HG03565 (cell line): ENCODE measurements around the gene ROMO1.
"Not testable (repeated sequence)": the region's sequence is repeated elsewhere in the genome, so short reads cannot be mapped to it uniquely, and the experiment has no call there.

Experiments used
- ATAC-seq: cut with Tn5 transposase; IDR thresholded peaks from one replicate; pipeline ENCODE4 v1.9.1; 2021; ENCODE audit warnings: mild to moderate bottlenecking, moderate library complexity; ENCODE audit not compliant: unreplicated experiment

ROMO1 gene

DNA sequence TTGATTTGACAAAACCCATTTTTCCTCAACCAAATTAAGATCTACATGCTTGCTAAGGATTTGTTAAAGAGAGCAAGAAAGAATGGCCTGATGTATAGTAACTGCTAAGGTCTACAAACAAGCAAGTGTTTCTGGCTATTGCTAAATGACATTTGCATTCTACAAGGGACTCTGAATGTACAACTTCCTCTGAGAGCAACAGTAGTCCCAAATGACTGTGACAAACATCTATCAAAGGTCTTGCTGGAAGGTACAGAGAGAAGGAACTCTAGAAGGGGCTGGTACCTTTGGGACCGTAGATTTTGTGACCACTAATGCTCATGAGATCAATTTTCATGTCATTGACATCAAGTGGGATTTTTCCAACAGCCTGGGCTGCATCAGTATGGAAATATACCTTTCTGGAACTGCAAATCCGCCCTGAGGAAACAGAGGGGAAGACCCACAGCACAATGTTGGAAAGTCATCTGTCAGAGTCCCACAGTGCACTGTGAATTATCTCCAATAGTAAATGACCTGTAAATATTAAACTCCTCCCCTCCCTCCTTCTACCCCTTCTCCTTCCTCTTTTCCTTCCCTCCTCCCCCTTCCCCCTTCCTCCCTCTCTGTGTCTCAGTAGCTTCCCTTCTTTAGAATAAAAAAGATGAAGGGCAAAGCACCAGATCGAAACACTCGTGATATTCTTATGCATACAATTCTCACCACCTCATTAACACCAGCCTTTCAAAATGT, 18.6 kb upstream of the ROMO1 start:
- no peak for ATAC-seq

DNA sequence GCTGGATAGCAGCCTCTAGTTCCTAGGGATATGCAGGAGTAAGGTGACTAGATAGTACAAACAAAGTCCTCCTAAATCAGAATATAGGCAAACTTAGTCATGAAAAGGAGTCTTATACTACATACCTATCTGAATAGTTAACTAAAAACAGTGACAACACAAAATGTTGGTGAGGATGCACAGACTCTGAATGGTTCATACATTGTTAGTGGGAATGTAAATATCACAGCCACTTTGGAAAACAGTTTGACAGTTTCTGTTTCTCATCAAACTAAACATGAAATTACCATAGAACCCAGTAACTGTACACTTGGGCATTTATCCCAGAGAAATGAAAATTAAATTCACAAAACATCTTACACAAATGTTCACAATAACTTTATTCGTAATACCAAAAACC, 17.2 kb upstream of the ROMO1 start:
- ATAC-seq, result no peak

DNA sequence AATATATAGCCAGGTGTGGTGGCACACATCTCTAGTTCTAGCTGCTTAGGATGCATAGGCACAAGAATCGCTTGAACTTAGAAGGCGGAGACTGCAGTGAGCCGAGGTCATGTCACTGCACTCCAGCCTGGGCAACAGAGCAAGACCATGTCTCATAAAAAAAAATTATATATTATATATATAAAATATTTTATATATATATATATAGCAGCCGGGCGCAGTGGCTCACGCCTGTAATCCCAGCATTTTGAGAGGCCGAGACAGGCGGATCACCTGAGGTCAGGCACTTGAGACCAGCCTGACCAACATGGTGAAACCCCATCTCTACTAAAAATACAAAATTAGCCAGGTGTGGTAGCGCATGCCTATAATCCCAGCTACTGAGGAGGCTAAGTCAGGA, 13.8 kb upstream of the ROMO1 start:
- not testable (repeated sequence) for ATAC-seq

DNA sequence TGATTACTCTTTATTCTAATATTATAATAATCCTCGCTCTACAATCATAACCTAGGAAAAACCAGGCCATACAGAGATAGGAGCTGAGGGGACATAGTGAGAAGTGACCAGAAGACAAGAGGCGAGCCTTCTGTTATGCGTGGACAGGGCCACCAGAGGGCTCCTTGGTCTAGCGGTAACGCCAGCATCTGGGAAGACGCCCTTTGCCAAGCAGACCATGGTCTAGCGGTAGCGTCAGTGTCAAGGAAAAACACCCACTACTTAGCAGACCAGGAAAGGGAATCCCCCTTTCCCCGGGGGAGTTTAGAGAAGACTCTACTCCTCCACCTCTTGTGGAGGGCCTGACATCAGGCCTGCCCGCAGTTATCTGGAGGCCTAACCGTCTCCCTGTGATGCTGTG, 12.3 kb upstream of the ROMO1 start:
- ATAC-seq, result not testable (repeated sequence)

DNA sequence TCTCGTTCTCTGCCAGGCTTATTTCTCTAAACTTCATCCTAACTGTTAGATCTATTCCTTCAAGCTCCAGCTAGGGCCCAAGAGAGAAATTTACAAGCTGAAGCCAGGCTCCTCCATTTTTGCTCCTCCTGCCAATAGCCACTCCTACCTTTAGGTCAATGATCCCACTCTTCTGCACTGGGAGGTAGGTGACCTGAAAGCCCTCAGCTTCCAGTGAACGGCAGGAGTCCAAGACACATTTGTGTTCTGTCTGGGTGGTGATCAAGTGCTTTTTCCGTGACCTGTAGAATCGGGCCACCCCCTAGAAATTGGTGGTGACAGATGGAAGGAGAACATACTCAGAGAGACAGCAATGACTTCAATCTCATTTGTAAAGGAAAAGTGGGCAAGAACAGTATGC, 8.9 kb upstream of the ROMO1 start:
- ATAC-seq, result no peak

DNA sequence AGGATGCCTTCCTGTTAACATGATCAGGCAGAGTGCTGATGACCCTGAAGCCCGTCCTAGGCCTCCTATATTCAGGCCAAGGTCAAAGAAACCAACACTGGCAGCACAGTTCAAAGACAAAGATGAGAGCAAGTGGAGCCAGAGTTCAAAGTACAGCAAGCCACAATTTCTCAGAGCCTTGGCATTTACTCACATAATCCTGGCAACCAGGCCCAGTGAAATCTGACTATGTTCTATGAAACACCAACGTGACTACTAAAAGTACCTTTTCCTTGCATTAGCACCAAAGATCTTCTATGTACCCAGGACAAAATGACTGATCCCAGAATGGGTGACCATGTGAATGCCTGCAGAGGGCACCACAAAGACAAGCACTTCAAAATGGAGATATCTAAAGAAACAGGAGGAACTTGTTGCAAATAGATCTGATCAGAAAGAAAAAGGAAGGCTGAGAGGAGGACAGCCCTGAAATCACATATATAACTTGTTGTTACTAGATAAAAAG, 3.9 kb upstream of the ROMO1 start:
- ATAC-seq, result no peak

DNA sequence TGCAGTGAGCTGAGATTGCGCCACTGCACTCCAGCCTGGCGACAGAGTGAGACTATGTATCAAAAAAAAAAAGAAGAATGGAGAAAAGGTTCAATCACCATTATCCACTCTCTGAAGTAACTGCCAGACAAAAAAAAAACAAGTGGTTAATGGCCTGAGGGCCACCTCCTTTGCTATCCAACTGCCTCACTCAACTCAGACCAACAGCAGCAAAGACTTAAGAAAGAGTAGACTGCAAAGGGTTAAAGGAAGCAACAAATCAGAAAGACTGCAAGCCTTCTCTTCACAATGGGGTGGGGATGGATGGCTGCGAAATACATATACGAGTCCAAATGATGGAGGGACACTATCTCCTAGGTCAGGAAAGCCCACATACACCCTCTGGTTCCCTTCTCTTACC, 3.2 kb upstream of the ROMO1 start:
- ATAC-seq, result no peak

DNA sequence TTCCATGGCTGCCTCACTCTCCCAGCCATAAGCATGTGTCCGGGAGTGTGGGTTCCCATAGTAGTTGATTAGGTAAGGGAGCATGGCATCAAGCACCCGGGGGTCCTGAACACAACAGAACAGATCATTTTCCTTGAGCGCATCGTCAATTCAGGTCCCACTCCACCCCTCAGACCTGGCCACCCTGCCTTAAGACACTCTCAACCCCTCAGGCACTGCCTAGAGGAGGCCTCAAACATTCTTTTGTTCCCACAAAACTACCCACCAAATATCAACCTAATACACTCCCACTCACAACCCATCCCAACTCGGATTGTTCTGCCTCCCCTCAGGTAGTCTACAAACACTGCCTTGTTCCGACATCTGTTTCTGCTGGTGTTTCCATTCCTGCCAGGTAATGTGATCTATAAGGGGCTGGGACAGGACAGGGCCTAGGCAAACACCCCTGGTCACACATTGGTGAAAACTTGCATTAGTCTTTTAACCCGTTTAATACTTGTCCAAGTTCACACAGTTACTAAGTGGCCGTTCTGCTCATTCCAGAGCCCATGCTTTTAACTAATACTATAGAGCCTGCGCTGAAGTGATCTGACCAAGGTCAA, 1.4 kb upstream of the ROMO1 start:
- no peak for ATAC-seq

DNA sequence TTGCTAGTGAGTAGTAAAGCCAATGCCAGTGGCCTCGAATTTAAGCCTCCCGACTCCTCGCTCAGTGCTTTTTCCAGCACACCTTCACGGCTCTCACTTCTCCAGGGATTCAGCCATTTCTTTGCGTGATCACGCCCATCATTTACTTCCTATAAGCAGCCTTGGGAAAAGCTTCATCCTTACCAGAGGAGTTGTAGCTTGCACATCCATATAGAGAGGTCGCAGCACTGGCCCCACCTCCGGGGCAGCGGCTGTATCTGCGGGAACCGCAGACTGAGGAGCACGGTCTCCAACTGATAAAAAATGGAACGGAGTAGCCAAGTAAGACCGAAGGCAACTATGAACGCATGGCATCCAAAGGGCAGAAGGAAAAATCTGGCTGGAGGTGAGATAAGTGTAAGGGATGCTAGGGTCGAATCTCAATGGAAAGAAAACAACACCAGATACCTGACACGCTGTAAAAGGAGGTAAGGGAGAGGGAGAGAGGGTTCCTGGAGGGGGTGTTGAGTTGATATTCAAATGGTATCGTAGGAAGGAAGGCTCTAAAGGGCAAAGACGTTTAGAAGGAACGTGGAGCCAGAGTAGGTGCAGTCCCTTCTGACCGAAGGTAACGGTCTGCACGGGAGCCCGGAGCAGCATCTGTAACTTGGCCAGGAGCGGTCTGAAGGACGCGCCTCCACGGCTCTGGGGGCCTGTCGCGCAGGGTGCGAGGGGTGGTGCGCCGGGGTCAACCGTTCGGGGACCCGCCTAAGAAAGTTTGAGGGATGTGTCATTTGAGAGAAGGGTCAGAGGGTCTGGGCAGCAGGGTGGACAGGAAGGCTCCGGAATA, 693 bp upstream of the ROMO1 start:
- ATAC-seq, result no peak

DNA sequence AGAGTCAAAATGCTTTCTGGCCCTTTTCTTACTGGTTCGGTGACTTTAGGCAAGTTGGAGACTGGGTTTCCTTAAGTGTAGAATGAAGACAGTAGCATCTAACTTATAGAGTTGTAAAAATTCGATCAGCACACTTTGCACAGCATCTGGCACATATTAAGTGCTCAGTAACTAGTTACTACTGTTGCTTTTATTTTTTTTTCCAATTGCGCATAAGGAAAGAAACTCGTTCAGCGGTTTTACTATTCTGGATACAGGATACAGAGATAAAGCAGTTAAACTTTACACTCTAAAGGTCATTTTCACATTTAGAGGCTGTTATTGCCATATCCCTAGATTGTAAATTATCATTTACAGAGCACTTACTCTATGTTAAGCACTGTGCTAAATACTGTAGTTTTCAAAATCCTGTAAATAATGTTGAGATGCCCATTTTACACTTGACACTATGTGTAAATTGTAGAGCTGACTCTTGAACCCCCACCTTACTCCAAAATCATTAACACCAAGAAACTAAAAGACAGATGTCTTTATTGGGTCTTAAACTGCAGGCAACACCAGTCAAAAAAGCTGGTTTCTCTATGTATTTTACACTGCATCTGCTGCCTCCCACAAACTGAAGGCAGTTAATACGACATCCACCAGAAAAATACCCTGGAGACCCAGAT, 886 bp downstream of the ROMO1 start:
- ATAC-seq, result no peak

DNA sequence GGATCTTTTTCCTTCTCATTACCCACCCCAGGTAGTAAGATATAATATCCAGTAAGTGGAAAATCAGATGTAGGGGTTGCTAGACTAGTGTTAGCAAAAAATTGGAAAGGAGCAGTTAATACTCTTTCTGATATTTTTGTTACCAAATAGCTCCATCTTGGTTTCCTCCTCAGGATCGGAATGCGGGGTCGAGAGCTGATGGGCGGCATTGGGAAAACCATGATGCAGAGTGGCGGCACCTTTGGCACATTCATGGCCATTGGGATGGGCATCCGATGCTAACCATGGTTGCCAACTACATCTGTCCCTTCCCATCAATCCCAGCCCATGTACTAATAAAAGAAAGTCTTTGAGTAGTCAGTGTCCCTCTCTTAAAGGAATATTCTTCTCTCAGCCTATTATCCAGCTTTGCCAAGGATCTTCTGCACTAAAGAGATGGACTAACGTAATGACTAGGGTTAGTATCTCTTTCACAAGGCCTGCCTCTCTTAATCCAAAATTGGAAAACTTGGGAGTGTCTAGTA, 1.5 kb downstream of the ROMO1 start:
- no peak for ATAC-seq

DNA sequence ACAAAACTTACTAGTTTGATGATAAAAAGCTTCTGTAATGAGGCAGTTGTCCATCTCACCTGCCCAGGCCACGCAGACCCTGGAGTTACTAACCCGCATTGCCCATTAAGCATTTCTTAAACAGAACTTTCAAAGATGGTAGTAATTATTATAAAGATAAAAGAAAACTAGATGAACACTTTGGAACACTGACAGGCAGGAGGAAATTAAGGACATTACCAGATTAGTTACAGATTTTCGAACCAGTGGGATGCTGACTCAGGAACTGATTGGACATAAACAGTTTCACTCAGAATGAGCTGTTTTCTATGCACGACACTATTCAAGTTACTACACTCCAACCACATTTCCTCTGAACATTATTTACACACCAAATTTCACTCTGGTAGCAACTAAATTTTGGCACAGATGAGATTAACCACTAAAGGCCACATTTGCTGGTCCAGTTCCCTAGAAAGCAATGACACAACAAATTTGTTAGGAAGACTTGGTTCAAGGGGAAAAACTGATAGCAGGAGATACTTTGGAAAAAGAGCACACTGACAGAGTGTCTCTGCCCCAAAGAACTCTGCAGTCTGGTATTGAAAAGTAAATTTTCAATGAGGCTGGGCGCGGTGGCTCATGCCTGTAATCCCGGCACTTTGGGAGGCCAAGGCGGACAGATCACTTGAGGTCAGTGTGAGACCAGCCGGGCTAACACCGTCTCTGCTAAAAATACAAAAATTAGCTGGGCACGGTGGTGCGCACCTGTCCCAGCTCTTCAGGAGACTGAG, 3.0 kb downstream of the ROMO1 start:
- no peak for ATAC-seq

DNA sequence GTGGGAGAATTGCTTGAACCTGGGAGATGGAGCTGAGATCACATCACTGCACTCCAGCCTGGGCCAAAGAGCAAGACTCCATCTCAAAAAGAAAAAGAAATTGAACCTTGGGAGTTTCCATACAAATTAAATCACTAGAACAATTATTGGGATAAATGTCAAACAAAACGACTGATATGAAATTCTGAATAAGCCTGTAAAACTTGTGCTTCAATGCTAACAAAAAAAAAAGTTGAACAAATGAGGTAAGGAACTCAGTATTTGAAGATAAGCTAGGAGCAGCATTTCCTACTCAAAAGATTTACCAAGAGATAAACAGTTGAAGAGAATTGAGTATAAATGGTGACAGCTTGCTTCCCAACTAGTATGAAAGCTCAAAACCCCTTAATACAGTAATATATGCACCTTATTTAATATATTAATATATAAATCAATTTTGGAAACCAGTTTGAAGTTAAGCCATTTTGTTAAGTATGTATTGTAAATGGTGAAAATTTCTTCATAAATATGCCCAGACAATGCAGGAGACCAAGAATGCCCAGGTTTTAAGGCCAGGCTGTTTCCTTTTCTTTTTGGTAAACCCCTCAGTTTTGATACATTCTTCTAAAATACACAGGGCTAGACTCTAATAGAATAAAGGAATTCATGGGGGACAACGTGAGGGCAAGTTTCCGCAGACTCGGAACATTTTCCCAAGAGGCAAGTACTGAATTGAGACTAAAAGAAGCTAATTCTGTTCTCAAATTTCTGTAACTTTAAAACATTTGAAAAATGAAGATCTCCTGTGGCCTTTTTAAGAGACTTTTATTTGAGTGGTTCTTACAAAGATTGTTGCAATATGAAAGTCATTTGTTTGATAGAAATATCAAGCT, 3.9 kb downstream of the ROMO1 start:
- no peak for ATAC-seq

DNA sequence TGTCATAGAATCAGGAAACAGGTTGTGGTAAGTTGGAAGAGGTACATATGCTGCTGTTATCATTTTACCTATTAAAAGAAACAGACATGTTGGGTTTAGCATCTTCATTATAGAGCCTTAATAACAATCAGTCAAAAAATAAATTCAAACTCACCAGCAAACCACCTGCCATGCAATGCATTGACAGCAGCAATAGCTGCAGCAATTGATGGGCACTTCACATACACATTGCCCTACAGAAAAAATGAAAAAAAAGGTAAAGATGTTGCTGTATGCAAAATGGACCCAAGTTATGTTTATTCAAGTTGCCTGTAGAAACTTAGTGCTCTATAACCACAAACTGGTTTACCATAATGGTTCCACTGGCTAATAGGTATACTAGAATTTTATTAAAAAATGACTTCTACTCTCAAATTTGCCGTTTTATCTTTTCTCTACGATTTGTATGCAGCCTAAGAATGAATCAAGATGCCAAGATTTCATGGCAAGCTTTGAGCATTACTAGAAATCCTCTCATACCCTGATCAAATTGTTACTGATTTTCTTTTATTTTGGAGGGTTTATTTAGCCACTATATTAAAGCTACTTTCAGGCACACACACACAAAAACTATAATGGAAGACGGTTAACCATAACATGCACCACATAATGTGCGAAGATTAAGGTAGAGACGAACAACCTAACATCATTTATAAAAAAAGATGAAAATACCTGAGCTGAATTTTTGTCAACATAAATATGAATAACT, 5.5 kb downstream of the ROMO1 start:
- no peak for ATAC-seq

DNA sequence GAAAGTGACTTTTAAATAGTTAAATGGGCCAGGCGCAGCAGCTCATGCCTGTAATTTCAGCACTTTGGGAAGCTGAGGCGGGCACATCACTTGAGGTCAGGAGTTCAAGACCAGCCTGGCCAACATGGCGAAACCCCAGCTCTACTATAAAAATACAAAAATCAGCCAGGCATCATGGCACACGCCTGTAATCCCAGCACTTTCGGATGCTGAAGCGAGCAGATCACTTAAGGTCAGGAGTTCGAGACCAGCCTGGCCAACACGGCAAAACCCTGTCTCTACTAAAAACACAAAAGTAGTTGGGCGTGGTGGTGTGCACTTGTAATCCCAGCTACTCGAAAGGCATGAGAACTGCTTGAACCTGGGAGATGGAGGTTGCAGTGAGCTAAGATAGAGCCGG, 6.7 kb downstream of the ROMO1 start:
- not testable (repeated sequence) for ATAC-seq

DNA sequence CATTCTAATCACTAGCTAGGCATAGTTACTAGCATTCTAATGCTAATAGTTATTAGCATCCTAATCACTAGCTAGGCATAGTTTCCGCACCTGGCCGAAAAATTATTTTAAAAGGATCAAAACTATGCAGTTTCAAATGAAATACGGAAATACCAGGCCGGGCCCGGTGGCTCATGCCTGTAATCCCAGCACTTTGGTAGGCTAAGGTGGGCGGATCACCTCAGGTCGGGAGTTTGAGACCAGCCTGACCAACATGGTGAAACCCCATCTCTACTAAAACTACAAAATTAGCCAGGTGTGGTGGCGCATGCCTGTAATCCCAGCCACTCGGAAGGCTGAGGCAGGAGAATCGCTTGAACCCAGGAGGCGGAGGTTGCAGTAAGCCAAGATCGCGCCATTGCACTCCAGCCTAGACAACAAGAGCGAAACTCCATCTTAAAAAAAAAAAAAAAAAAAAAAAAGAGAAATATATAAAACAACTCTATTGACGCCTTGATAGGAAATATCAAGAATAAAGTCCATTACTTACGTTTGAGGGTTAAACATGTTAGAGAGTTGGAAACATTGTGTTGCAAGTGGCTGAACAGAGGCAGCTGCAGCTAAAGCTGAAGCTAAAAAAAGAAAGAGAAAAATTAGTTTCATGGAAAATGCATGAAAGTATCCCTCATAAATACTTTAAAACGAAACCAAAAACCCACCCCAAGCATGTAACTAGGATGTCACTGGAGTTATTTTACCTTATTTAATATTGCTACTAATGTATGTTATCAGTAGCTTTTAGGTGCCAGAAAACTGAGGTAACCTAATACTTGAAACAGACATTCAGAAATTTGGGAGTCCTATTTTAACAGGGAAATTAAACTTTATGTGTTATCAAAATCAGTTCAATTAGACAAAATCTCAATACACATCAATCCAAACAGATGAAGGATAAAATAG, 7.7 kb downstream of the ROMO1 start:
- not testable (repeated sequence) for ATAC-seq

DNA sequence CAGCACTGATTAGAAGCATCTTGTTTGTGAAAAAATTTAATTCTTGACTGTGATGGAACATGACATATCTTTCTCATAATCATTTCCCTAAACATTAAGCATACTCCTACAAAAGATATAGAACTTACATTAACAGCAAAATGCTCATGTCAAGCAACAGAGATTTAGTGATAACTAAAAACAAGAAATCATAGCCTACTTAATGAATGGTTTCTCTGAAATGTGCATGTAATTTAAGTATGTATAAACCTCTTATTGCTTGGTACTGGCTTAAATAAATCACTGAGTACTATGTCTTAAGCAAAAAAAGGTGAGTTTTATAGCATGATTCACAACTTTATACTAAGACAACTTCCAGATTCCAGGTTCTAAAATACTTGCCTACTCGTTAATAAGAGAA, 9.3 kb downstream of the ROMO1 start:
- no peak for ATAC-seq

DNA sequence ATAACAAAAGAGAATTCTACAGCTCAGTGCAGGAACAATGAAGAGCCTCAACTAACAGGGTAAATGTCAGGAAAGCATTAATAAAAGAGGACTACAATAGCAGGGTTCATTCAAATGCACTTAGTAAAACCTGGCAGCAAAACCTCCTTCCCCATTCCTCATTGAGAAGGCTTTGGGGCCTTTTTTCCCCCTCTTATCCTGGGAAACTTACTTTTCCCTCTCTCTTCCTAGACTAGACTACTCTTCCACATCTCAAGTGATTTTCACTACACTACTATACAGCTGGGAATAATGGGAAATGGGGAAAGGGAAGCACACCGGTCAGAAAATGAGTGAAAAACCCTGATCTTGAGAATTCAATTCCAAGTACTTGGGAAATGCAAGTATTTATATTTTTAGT, 10.1 kb downstream of the ROMO1 start:
- no peak for ATAC-seq
